Left forelimb (tissue), 1 donor: ENCODE results near the gene LAMA2.

ENCODE experiments used
- DNase-seq: peaks from one replicate; pipeline ENCODE4 v3.0.0-alpha.2; 2018; ENCODE audit warnings: low spot score

LAMA2 gene

GRCh38 chr6:128882991-128883611 is at the start of gene LAMA2:
TSS of gene LAMA2 (plus strand) at chr6:128883138. CDS start at chr6:128883246, 108 bp downstream.
- peak; percentile 92 for DNase-seq

- no peak for DNase-seq
These were observed 46.2 kb upstream of the LAMA2 start for GRCh38 chr6:128836761-128837160.

- DNase-seq = no peak
These were observed 41.4 kb upstream of the LAMA2 start for GRCh38 chr6:128841518-128841917.

GRCh38 chr6:128844598-128844997 is 38.3 kb upstream of the LAMA2 start:
- DNase-seq = no peak

GRCh38 chr6:128847431-128848210 is 35.3 kb upstream of the LAMA2 start:
- DNase-seq = no peak

- no peak for DNase-seq
These were observed 34.6 kb upstream of the LAMA2 start for GRCh38 chr6:128848212-128848935.

- DNase-seq = no peak
These were observed 27.3 kb upstream of the LAMA2 start for GRCh38 chr6:128855581-128856085.

GRCh38 chr6:128857806-128858205 is 25.1 kb upstream of the LAMA2 start:
- no peak for DNase-seq

GRCh38 chr6:128860782-128861181 is 22.2 kb upstream of the LAMA2 start:
- no peak for DNase-seq

GRCh38 chr6:128863983-128864382 is 19.0 kb upstream of the LAMA2 start:
- DNase-seq = no peak

GRCh38 chr6:128870746-128871145 is 12.2 kb upstream of the LAMA2 start:
- DNase-seq = no peak

GRCh38 chr6:128874863-128875262 is 8.1 kb upstream of the LAMA2 start:
- DNase-seq = no peak

- no peak for DNase-seq
These were observed 378 bp upstream of the LAMA2 start for GRCh38 chr6:128882560-128882959.

- DNase-seq = no peak
These were observed 968 bp downstream of the LAMA2 start for GRCh38 chr6:128883906-128884305.

- no peak for DNase-seq
These were observed 2.4 kb downstream of the LAMA2 start for GRCh38 chr6:128885381-128885780.

- no peak for DNase-seq
These were observed 3.8 kb downstream of the LAMA2 start for GRCh38 chr6:128886706-128887105.

GRCh38 chr6:128888444-128889175 is 5.7 kb downstream of the LAMA2 start:
- DNase-seq = no peak

GRCh38 chr6:128889870-128890269 is 6.9 kb downstream of the LAMA2 start:
- no peak for DNase-seq

- DNase-seq = no peak
These were observed 9.1 kb downstream of the LAMA2 start for GRCh38 chr6:128892079-128892478.

GRCh38 chr6:128899341-128900050 is 16.6 kb downstream of the LAMA2 start:
- DNase-seq = no peak

- no peak for DNase-seq
These were observed 20.8 kb downstream of the LAMA2 start for GRCh38 chr6:128903715-128904114.
